NCI-H2029 (cell line): ENCODE data around the gene ANO7.

Experiments used
- DNase-seq: peaks from one replicate; lab custom pipeline; 2025; lab: John Stamatoyannopoulos, UW

ANO7 gene

GRCh38 chr2:241249654-241250053 lies 61.2 kb downstream of the ANO7 start:
- no peak for DNase-seq

DNA sequence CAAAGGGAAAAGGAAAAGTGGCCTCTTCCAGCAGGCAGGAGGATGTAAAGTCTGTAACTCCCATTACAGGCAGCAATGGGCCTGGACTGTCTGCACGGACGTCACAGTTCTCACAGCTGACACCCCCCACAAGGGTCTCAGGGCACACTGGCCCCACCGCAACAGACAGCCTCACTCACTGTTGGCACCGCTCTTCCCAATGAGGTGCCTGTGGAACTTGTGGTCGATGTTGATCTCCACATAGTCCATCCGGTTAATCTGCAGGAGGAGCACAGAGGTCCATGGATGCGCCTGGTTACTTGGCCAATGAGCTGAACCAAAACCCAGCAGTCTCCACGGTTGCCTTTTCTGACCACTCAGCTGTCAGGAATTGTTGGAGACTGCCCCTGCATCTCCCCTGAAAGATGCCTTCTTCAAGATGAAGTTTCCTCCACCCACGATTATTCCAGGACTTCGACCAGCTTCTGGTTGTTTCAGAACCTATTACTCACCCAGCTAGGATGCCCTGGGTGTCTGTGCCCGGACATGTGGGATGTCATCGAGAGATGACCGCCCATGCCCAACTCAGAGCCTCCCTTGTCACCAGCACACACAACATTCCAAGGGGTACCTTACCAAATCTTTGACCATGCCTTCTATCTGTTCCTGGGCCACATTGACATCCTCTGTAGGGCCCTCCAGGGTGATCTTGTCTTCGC lies 64.5 kb downstream of the ANO7 start:
- DNase-seq, result no peak

- DNase-seq, result no peak
Measured at GRCh38 chr2:241254904-241255351, 66.5 kb downstream of the ANO7 start.

DNA sequence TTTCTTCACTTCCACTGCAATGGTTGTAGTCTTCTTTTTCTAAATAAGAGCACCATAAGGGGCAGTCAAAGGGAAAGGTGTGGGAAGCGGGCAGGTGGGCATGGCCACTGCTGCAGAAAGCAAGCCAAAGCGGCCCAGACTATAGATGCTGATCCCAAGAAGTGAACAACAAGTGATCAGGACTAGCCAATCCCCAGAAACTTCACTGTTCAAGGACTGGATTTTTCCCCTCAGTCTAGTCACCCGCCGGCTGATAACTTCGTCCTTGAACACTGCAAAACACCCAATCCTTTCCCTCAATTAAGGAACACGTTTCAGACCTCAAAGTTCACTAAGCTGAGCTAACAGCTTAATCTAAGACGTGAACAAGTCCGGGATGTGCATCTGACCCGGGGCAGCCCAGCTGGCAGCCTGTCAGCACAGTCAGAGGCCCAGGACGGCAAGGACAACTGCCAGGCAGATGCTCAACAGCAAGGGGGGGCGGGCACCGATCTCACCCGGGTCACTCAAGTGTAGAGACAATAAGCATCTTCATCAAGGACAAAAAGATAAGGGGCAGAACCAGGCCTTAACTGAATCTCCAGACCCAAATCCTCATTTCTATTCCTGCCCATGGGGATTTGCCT lies 67.2 kb downstream of the ANO7 start:
- no peak for DNase-seq

- no peak for DNase-seq
Measured at GRCh38 chr2:241256168-241256545, 67.7 kb downstream of the ANO7 start.

DNA sequence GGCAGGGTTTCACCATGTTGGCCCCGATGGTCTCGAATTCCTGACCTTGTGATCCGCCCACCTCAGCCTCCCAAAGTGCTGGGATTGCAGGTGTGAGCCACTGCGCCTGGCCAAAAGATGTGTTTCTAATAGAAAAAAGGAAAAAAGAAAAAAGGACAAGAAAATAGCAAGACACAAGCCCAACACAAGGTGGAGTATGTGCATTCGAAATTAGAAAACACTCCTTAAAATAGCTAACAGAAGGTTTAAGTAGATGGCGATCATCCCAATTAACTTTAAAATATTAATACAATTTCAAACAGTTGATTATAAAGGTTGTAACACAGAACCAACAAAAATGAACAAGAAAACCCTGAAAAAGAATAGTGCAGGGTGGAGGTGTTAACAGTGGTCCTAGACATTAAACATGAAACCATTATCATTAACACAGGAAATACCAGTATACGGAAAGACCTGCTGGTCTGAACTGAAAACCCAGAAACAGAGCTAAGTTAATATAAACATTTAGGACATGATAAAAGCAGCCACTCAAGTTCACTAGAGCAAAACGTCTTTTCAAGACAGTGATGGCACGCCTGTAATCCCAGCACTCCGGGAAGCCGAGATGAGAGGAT lies 69.0 kb downstream of the ANO7 start:
- no peak for DNase-seq

DNA sequence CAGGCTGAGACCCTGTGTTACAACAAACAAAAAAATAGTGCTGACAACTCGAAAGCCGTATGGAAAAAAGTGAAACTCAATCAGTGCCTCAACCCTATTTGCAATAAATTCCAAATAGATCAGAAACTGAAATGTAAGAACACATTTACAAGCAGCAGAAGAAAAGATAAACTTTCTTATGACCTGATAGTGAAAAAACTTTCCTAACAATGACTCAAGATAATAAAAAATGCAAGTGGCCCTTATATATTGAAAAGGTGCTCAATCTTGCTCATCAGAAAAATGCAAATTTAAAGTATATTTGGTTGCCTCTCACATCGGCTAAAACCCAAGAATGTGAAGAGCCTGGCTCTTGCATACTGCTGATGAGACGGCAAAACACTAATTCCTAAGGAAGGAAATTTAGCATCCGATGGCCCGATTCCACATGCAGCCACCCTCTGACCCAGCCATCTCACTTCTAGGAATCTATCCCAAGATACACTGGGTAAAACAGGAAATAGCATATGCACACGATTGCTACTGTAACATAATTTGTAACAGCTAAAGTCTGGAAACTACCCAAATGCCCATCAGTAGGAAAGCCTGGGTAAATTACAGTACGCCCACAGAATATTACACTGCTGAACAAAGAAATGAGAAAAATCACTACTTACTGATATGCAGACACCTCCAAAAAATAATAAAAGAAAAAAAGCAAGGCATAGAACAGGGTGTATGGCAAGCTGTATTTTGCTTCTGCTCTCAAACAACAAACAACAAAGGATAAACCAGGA lies 70.2 kb downstream of the ANO7 start:
- DNase-seq, result no peak

GRCh38 chr2:241260911-241261310 lies 72.4 kb downstream of the ANO7 start:
- no peak for DNase-seq

- DNase-seq, result no peak
Measured at GRCh38 chr2:241261628-241262027, 73.2 kb downstream of the ANO7 start.

DNA sequence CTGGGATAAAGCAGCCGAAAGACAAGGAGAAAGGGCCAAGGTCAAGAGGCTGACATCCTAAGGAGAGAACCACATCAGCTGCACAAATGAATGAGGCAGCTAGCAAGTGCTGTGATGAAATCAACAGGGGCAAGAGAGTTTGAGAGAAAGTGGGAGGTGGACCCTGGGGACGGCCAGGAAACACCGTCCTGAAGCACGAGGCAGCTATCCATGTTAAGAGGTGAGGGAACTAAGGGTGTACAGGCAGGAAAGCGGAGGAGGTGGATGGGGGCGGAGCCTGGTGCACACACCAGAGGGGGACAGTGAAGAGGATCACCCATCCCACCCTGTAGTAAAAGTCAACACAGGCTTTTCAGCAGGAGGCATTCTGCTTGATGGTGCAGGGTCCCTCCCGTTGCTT lies 74.6 kb downstream of the ANO7 start:
- DNase-seq, result no peak

- no peak for DNase-seq
Measured at GRCh38 chr2:241265506-241265905, 77.0 kb downstream of the ANO7 start.

DNA sequence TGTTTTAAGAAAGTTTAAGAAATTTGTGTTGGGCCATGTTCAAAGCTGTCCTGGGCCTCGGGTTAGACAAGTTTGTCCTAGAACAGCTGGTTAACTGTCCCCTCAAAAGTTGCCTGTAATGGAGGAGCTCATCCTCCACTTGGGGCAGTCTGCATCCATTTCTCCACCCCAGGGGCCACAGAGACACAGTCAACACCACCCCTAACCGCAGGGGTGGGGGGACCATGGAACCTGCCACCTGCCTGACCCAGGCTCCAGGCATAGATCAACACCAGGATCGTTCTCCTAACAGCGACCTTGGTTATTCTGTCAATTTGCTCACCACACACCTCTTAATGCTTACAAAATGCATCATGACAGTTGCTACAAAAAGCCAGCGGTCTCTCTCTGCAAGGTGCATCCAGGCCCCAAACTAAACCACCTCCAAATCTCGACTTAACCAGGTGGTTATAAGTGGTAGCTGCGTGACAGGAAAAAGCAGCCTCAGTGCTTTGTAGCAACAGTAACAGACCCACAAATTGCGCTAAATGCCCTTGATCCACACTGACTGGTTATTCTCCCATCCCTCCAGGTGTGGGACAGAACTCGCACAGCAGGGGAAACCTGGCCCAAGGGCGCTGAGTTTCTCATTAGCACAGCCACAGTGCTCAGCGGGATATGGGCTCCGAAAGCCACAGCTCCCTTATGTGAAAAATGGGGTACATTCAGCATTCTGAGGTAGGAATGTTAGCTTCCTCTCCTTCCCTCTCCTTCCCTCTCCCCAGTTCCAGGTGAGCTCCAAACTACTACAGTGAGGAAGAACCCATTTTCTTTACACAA lies 79.0 kb downstream of the ANO7 start:
- no peak for DNase-seq

DNA sequence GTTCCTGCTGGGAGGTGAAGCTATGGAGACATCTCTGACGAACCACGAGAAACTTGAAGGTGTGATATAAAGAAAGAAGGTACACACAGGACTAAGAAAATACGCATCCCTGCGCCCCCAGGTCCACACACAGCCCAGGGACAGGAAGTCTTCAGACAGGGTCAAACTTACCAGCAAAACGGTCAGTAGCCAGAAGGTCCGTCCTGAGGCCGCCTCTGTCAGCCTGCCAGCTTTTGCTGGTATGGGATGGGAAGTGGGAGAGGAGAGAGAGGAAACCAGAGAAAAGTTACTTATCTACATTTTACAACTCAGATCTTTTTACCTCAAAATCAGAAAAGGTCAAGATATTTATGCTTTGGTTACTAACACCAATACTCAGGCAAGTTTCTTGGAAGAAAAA lies 79.8 kb downstream of the ANO7 start:
- no peak for DNase-seq

GRCh38 chr2:241268716-241269445 lies 80.4 kb downstream of the ANO7 start:
- no peak for DNase-seq

DNA sequence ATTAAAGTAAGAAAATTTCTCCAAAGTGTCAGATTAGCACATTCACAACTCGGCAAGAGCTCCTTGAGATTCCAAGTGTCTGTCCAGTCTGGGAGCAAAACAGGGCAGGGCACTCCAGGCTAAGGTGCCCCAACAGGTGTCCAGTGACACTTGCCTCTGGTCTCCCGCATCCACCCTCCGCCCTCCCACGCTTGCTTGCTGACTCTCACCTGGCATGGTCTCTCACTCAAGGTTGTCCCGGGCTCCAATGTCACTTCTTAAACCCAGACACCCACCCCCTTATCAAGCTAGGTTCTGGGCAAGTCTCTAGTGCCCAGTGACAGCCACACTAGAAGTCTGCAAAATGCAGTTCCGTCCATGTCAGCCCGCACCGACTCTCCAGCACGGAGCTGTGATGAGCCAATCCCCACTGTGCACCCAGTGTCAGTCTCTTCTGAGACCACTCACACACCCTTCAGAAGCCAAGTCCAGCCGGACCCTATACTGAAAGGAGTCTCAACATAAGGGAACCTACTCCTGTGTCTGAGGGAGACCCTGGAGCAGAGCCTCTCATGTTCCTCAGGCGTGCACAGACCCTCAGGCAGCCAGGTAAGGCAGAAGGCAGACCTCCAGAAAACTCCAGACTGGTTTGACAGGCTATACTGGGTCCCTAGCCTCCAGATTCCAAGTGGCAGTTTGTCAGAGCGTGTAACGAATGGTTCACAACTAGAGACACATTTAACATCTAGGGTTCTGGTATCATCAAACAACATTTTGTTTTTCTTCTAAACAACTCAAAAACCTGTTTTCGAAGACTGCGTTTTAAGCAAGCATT lies 81.4 kb downstream of the ANO7 start:
- DNase-seq, result no peak

DNA sequence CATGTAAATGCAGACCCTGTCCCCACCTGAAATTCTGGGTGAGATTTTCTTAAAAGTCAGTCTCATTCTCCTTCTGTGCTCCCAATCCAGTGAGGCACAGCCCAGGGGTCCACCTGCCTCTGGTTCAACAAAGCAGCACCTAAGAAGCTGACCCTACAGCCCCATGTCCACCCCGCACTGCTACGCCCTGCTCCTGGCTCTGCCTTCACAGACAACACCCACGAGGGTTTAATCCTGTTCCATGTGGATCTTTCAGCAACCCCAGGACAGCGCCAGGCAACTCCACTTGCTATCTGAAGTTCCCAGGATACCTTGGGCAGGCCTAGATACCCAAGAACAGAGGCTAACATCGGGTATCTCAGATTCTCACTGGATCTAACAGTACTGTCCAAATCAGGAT lies 82.1 kb downstream of the ANO7 start:
- no peak for DNase-seq

DNA sequence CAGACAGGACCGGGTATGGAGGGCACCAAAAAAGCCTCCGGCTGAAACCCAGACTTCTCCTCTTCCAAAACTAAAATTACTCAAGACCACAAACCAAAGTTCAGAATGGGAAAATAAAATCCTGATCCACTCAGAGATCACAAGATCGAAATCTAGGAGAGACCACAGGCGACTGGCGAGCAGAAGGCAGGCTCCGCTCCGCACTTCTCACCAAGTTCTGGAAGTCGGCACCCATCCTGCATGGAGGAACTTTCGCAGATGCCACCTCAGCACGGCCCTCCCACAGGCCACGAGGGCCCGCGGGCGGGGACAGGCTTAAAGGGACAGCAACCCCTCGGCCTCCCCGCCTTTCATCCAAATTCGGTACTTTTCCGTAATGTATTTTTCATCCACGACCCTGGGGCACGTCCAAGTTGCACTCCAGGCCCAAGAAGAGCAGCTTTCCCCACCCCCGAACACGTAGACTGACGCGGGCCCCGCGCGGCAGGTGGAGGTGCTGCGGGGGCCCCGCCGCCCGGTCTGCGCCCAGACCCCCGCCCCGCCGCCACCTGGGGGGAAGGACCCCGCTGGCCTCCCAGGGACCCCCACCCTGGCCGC lies 83.3 kb downstream of the ANO7 start:
- no peak for DNase-seq

DNA sequence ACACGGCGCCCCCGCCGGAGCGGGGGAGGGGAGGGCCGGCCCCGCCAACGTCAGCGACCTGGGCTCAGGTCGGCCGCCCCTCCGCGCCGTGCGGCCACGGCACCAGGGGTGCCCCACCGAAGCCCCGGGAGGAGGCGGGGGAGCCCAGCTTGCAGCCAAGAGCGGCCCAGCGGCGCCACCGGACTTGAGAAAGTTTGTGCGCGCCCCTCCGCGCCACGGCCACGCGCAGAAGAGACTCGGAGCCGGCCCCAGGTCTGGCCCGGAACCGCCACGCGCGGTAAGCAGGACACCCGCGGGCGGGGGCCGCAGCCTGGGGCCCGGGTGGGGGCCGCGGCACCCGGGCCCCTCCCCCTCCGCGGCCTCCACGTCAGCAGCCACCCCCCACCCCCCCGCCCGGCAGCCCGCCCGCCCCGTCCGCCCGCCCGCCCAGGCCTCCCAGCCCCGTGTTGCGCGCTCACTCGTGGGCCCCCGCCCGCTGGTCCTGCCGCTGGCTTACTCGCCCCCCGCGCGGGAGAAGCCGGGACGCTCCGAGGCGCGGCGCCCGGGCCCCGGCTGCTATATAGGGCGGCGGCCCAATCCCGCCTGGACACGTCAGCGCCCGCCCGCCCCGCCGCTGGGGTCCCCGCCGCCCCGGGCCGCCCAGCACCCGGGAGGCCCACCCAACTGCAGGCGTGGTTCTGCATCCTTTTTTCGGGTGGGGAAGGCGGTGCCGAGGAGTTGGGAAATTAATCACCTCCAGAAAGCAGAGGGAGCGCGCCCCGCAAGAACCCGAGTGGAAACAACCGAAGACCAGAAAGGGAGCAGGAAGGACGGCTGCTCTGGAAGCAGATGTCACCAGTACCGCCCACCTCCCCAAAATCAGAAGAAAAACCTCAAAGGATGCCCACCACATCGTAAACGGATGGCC lies 84.1 kb downstream of the ANO7 start:
- DNase-seq, result no peak
